Immature natural killer cell (primary cell): ENCODE data around the gene PAX8. TPM values are rescaled to one million over a fixed set of nuclear protein-coding genes. Genes with fewer than 3 reads are reported as not detected.

Source experiments
- DNase-seq, 3 donors: peaks; one replicate each; pipeline ENCODE4 v3.0.0; 2022; ENCODE audit warnings: mixed read lengths in 1 of 3
- H3K27ac Mint-ChIP-seq, 6 donors: one replicate each; pipeline ENCODE4 v1.8.0; 2020; ENCODE audit warnings: mixed read lengths in 6 of 6, mild to moderate bottlenecking in 5 of 6, inconsistent platforms in 4 of 6, moderate library complexity in 3 of 6
- H3K27me3 Mint-ChIP-seq, 3 donors: one replicate each; pipeline ENCODE4 v1.8.0; 2020 to 2021; ENCODE audit warnings: low read depth in 3 of 3, mild to moderate bottlenecking in 3 of 3, mixed read lengths in 3 of 3, moderate library complexity in 3 of 3, inconsistent platforms in 1 of 3
- H3K36me3 Mint-ChIP-seq, 3 donors: one replicate each; pipeline ENCODE4 v1.8.0; 2020; ENCODE audit warnings: mixed read lengths in 3 of 3, inconsistent platforms in 2 of 3, mild to moderate bottlenecking in 2 of 3
- H3K4me1 Mint-ChIP-seq, 2 donors: one replicate each; pipeline ENCODE4 v1.8.0; 2020; ENCODE audit warnings: inconsistent platforms in 2 of 2, mild to moderate bottlenecking in 2 of 2, mixed read lengths in 2 of 2, moderate library complexity in 1 of 2
- H3K4me3 Mint-ChIP-seq, 5 donors: one replicate each; pipeline ENCODE4 v1.8.0; 2020; ENCODE audit warnings: mild to moderate bottlenecking in 5 of 5, mixed read lengths in 5 of 5, inconsistent platforms in 3 of 5, moderate library complexity in 3 of 5
- H3K9me3 Mint-ChIP-seq, 6 donors: one replicate each; pipeline ENCODE4 v1.8.0; 2020; ENCODE audit warnings: mild to moderate bottlenecking in 6 of 6, mixed read lengths in 6 of 6, inconsistent platforms in 4 of 6, moderate library complexity in 3 of 6
- polyA plus RNA-seq, 3 donors: library from polyadenylated mRNA; unstranded; fragments of 300-500 nt; fragmentation: Illumina TruSeq; gene quantifications; one replicate each; pipeline ENCODE4 v1.2.3, GENCODE V29; 2021

The PAX8 gene
- polyA plus RNA-seq, 3 donors from 2014 or later, result 0.29 to 0.93 TPM; not detected in 1

DNA sequence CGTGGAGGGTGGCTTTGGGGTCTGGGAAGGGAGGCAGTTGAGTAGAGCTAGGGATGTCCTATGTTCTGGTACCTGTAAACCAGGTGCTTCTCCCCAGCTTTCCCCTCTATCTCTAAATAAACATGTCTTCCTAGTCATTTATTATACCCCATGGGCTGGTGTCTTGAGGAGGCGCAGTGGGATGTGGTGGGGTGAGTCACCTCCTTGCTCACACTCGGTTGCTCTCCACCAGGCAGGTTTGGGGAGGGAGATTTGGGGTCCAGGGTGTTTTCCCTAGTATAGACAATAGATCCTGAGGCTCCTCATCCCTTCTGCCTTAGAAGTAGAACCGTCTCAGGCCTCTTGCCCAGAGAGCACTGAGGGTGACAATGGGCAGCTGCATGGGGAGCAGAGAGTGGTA lies 99.8 kb downstream of the PAX8 start:
- DNase-seq, result peak in 2 of 3 donors; percentile 23 to 24
- Mint-ChIP-seq H3K27me3 (peaks cover 11 to 25% (median 20%) of the 10 kb centered on the region in 3 donors), H3K36me3 (peaks cover 12 to 31% (median 16%) of the 10 kb centered on the region in 3 donors), H3K4me1 (peaks cover 88 to 91% of the 10 kb centered on the region in 2 donors), H3K27ac (peak overlapping the region; percentile 92 to 98 (median 97)), H3K4me3 (peak overlapping the region; percentile 72 to 96 (median 92)), H3K9me3 (peaks cover 0 to 6% (median 0%) of the 10 kb centered on the region in 6 donors)

GRCh38 chr2:113178069-113178746 lies 100.5 kb downstream of the PAX8 start:
- H3K9me3 Mint-ChIP-seq, result peaks cover 0 to 6% (median 0%) of the 10 kb centered on the region in 6 donors
- peak overlapping the region; percentile 92 to 98 (median 97) for H3K27ac Mint-ChIP-seq
- H3K27me3 Mint-ChIP-seq, result peaks cover 13 to 31% (median 27%) of the 10 kb centered on the region in 3 donors
- DNase-seq, result no peak
- peak overlapping the region; percentile 72 to 96 (median 92) for H3K4me3 Mint-ChIP-seq
- H3K4me1 Mint-ChIP-seq, result peaks cover 88 to 91% of the 10 kb centered on the region in 2 donors
- H3K36me3 Mint-ChIP-seq, result peaks cover 12 to 26% (median 15%) of the 10 kb centered on the region in 3 donors

- peaks cover 88 to 91% of the 10 kb centered on the region in 2 donors for H3K4me1 Mint-ChIP-seq
- peaks cover 0 to 6% (median 0%) of the 10 kb centered on the region in 6 donors for H3K9me3 Mint-ChIP-seq
- peak overlapping the region; percentile 94 to 98 (median 97) for H3K27ac Mint-ChIP-seq
- DNase-seq, result no peak
- peak overlapping the region; percentile 91 to 98 (median 94) for H3K4me3 Mint-ChIP-seq
- H3K27me3 Mint-ChIP-seq, result peaks cover 13 to 30% (median 25%) of the 10 kb centered on the region in 3 donors
- peaks cover 9 to 18% (median 13%) of the 10 kb centered on the region in 3 donors for H3K36me3 Mint-ChIP-seq
Measured at GRCh38 chr2:113176696-113177355, 101.9 kb downstream of the PAX8 start.

DNA sequence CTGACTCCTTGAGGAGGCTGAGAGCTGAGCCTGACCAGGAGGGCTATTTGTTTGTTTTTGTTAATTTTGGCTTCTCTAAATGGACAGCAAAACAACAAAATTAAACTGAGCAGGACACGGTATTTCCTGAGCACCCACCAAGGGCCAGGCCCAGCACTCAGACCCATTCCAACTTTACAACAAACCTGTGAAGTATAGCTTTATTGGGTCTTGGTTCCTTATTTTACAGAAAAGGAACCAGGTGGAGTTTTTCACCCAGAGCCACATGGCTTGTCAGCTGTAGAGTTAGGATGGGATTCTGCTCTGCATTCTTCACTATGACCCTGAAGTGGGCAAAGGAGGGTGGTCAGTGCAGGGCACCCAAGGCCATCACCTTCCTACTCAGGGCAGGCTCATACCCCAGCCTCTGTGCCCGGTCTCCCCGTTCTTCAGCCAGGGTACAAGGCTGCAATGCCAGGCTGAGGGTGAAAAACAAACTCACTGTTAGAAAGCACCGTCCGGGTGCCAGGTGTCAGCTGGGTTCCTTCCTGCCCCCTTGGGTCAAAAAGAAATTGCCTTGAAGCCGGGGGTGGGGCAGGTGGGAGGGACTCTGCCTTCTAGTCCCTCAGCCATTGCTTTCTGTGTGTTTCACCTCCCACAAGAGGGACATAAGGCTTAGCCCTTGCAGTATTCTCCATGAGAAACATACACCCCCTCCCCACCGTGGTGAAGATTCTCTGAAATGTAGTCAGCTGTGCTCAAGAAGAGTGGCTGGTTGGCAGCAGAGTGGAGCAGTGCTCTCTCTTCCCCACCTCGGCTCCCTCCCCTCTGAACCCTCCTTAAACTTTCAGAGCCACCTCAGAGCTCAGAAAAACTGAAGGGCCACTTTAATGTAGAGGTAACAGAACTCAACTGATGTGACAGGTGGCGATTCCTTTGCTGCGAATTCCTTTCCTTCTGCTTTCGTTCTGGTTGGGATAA lies 102.7 kb downstream of the PAX8 start:
- peak overlapping the region; percentile 91 to 98 (median 94) for H3K4me3 Mint-ChIP-seq
- peak; percentile 40 to 47 (median 46) for DNase-seq
- H3K9me3 Mint-ChIP-seq, result peaks cover 0 to 6% (median 0%) of the 10 kb centered on the region in 6 donors
- peaks cover 13 to 29% (median 23%) of the 10 kb centered on the region in 3 donors for H3K27me3 Mint-ChIP-seq
- peak overlapping the region; percentile 94 to 98 (median 97) for H3K27ac Mint-ChIP-seq
- H3K36me3 Mint-ChIP-seq, result peaks cover 8 to 16% (median 11%) of the 10 kb centered on the region in 3 donors
- peaks cover 88 to 91% of the 10 kb centered on the region in 2 donors for H3K4me1 Mint-ChIP-seq

GRCh38 chr2:113175042-113175628 lies 103.6 kb downstream of the PAX8 start:
- H3K27me3 Mint-ChIP-seq, result peaks cover 13 to 29% (median 23%) of the 10 kb centered on the region in 3 donors
- H3K4me3 Mint-ChIP-seq, result peak overlapping the region; percentile 91 to 98 (median 94)
- H3K36me3 Mint-ChIP-seq, result peaks cover 8 to 16% (median 11%) of the 10 kb centered on the region in 3 donors
- peaks cover 82 to 84% of the 10 kb centered on the region in 2 donors for H3K4me1 Mint-ChIP-seq
- DNase-seq, result peak; percentile 85 to 87 (median 86)
- H3K9me3 Mint-ChIP-seq, result peaks cover 0 to 6% (median 0%) of the 10 kb centered on the region in 6 donors
- peak overlapping the region; percentile 94 to 98 (median 97) for H3K27ac Mint-ChIP-seq

- peak overlapping the region; percentile 94 to 98 (median 97) for H3K27ac Mint-ChIP-seq
- peak overlapping the region; percentile 91 to 98 (median 94) for H3K4me3 Mint-ChIP-seq
- H3K36me3 Mint-ChIP-seq, result peaks cover 8 to 16% (median 11%) of the 10 kb centered on the region in 3 donors
- DNase-seq, result no peak
- peaks cover 0 to 6% (median 0%) of the 10 kb centered on the region in 6 donors for H3K9me3 Mint-ChIP-seq
- peaks cover 13 to 33% (median 23%) of the 10 kb centered on the region in 3 donors for H3K27me3 Mint-ChIP-seq
- peaks cover 82 to 84% of the 10 kb centered on the region in 2 donors for H3K4me1 Mint-ChIP-seq
Measured at GRCh38 chr2:113174376-113174750, 104.4 kb downstream of the PAX8 start.

DNA sequence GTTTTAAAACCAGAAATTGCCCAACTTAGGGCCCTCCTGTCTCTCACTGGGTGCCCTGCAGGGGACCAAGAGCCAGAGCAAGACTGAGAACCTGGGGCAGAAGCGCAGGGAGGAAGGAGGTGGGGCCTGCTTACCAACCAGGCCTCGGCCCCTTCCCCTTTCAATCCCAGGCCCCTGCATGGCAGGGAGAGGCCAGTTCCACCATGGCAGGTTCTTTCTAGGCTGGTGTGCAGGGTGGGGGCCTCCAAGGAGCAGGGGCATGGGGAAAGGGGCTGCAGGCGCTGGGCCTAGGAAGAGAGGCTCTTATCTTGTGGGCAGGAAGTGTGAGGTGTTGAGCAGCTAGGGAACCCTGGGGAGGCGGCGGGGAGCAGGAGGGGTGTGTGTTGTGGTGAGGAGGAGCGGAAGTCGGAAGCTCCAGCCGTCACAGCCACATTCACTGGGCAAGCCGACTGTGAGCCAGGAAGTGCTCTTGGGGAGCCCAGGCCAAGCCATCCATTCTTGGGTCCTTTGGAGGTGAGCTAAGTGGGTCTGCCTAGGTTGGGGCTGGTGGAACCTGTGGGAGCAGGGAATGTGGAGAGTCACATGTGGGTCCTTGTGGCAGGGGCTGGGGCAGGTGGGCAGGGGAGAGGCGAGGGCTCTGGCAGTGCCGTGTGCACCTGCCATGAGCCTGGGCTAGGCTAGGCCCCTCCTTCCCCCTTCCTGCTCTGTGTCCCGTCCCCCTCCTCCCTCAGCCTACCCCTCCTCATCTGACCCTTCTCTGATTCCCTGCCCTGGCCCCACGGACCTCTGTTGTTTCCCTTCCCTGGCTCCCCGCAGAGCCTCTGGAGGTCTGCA lies 105.0 kb downstream of the PAX8 start, which contains the start of gene PSD4:
Gene PSD4, plus strand, starts transcription at position 430 of the 834 bp plus-strand sequence. CDS start 8,486 bp downstream, outside the sequence.
- Mint-ChIP-seq H3K36me3 (peaks cover 8 to 16% (median 12%) of the 10 kb centered on the region in 3 donors), H3K4me1 (peaks cover 82 to 84% of the 10 kb centered on the region in 2 donors), H3K27ac (peak within 1 kb of the TSS; percentile 94 to 98 (median 97)), H3K27me3 (peaks cover 13 to 33% (median 23%) of the 10 kb centered on the region in 3 donors), H3K4me3 (peak within 1 kb of the TSS; percentile 91 to 98 (median 94)), H3K9me3 (peaks cover 0 to 6% (median 0%) of the 10 kb centered on the region in 6 donors)
- peak; percentile 89 to 92 (median 91) for DNase-seq

DNA sequence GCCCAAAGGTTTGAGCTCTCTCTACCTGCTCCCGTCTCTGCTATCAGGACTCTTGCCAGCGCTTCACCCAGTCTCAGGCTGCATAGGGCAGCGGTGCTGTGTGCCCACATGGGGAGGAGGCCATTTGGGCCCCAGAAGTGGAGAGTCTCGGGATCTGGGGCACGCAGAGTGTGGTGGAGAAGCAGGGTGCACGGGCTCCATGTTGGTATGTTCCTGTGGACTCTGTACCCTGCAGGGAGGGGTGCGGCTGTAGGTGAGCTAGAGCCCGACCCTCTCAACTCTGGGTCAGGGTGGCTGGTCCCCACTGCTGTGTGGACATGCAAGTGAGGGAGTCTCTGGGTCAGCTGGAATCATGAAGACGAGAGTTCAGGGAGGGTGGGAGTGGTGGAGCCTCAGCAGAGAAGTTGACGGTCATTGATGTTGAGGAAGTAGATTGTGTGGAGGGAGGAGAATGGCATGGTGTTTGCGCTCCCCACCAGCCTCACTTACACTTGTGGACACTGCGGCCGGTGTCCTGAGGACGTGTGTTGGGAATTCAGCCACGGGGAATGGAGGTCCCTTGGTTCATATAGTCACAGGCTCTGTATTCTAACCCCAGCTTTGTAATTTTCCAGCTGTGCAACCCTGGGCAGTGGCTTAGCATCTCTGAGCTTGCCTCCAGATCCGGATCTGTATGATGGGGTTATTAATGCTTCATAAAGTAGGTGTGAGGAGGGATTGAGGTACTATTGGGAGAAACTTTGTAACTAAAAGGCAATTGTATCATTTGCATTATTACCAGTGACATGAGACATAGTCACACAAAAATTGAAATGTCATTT lies 105.8 kb downstream of the PAX8 start:
- peak overlapping the region; percentile 91 to 98 (median 94) for H3K4me3 Mint-ChIP-seq
- peaks cover 82 to 84% of the 10 kb centered on the region in 2 donors for H3K4me1 Mint-ChIP-seq

DNA sequence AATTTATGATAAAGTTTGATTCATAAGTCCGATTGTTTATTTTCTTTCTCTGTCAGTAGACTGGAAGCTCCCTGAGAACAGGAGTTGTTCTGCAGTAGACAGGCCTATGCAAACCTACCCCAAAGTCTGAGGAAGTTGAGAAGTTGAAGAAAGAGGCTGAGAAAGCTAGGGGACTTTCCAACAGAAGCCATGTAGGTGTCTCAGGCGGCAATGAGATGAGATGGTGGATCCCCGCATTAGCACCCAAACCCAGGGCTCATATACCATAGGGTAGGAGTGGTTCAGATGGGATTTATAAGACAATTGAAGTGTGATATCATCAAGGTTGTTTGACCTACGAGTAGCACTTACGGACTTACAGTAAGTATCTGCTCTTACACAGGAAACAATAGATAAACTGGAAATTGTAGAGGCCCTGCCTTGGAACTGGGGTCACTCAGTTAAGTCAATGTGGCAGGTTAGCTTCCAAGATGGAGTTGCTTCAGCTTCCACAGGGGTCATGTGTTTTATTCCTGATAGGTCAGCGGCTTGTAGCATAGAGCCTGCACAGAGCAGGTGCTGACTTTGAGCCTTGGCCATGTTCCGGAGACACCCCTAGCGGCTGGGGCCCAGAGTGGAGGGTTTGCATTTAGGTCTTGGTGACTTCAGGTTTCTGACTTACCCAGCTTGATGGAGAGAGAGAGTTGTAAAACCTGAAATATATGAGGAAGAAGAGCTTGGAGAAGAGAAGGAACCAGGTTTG lies 107.2 kb downstream of the PAX8 start:
- Mint-ChIP-seq H3K4me1 (peaks cover 74 to 78% of the 10 kb centered on the region in 2 donors), H3K4me3 (peak overlapping the region; percentile 28 to 71 (median 60)), H3K27me3 (peaks cover 13 to 29% (median 23%) of the 10 kb centered on the region in 3 donors), H3K27ac (peak overlapping the region; percentile 54 to 98 (median 95)), H3K9me3 (peaks cover 0 to 6% (median 0%) of the 10 kb centered on the region in 6 donors), H3K36me3 (peaks cover 7 to 12% (median 7%) of the 10 kb centered on the region in 3 donors)
- no peak for DNase-seq

More for the DNA sequence above, 105.8 kb downstream of the PAX8 start:
- DNase-seq, result no peak
- Mint-ChIP-seq H3K27ac (peak overlapping the region; percentile 94 to 98 (median 97)), H3K9me3 (peaks cover 0 to 6% (median 0%) of the 10 kb centered on the region in 6 donors), H3K36me3 (peaks cover 8 to 13% (median 13%) of the 10 kb centered on the region in 3 donors), H3K27me3 (peaks cover 13 to 33% (median 23%) of the 10 kb centered on the region in 3 donors)

- Mint-ChIP-seq H3K4me1 (peaks cover 61 to 64% of the 10 kb centered on the region in 2 donors), H3K9me3 (no peaks in the 10 kb centered on the region)
Measured at GRCh38 chr2:113169586-113169985, 109.1 kb downstream of the PAX8 start.

More at GRCh38 chr2:113169586-113169985, 109.1 kb downstream of the PAX8 start:
- peak overlapping the region in 3 of 5 donors; percentile 6 to 46 (median 36) for H3K4me3 Mint-ChIP-seq
- H3K27ac Mint-ChIP-seq, result peak overlapping the region in 4 of 6 donors; percentile 60 to 91 (median 77)
- peaks cover 0 to 4% (median 0%) of the 10 kb centered on the region in 3 donors for H3K36me3 Mint-ChIP-seq
- peaks cover 8 to 17% (median 12%) of the 10 kb centered on the region in 3 donors for H3K27me3 Mint-ChIP-seq
- DNase-seq, result no peak
